ENCODE data around the gene TNS1.

The TNS1 gene

GRCh38 chr2:217904614-217904965 lies 98.2 kb downstream of the TNS1 start:
- peak overlapping the region; percentile 30 to 53 (median 45) for H3K9ac ChIP-seq (ENCODE audit: low read length in 5 of 5)
- peak overlapping the region; percentile 32 to 60 (median 45) for H3K4me3 ChIP-seq (ENCODE audit: low read depth in 1 of 5, low read length in 5 of 5)
- no peaks in the 10 kb centered on the region for H3K27me3 ChIP-seq (ENCODE audit: control insufficient read depth in 5 of 5, insufficient read depth in 4 of 5, low read length in 5 of 5)
- peak overlapping the region; percentile 99 for H3K27ac ChIP-seq (ENCODE audit: low read depth, low read length)
- no peaks in the 10 kb centered on the region for H3K9me3 ChIP-seq (ENCODE audit: control insufficient read depth in 5 of 5, low read length in 5 of 5)
- peaks cover 56 to 99% (median 99%) of the 10 kb centered on the region in 5 donors for H3K4me1 ChIP-seq (ENCODE audit: control insufficient read depth in 5 of 5, insufficient read depth in 5 of 5, low read length in 5 of 5)
- peaks cover 0 to 83% (median 52%) of the 10 kb centered on the region in 5 donors for H3K36me3 ChIP-seq (ENCODE audit: control insufficient read depth in 5 of 5, insufficient read depth in 5 of 5, low read length in 5 of 5)

GRCh38 chr2:217903859-217904613 lies 98.8 kb downstream of the TNS1 start:
- Histone ChIP-seq H3K9me3 (ENCODE audit: control insufficient read depth in 5 of 5, low read length in 5 of 5) (no peaks in the 10 kb centered on the region), H3K4me1 (ENCODE audit: control insufficient read depth in 5 of 5, insufficient read depth in 5 of 5, low read length in 5 of 5) (peaks cover 51 to 99% (median 99%) of the 10 kb centered on the region in 5 donors), H3K27me3 (ENCODE audit: control insufficient read depth in 5 of 5, insufficient read depth in 4 of 5, low read length in 5 of 5) (no peaks in the 10 kb centered on the region), H3K4me3 (ENCODE audit: low read depth in 1 of 5, low read length in 5 of 5) (peak overlapping the region; percentile 23 to 60 (median 45)), H3K9ac (ENCODE audit: low read length in 5 of 5) (peak overlapping the region; percentile 38 to 63 (median 50)), H3K36me3 (ENCODE audit: control insufficient read depth in 5 of 5, insufficient read depth in 5 of 5, low read length in 5 of 5) (peaks cover 0 to 85% (median 58%) of the 10 kb centered on the region in 5 donors), H3K27ac (ENCODE audit: low read depth, low read length) (peak overlapping the region; percentile 99)

GRCh38 chr2:217903142-217903858 lies 99.5 kb downstream of the TNS1 start:
- H3K27ac ChIP-seq (ENCODE audit: low read depth, low read length), result peak overlapping the region; percentile 99
- H3K9me3 ChIP-seq (ENCODE audit: control insufficient read depth in 5 of 5, low read length in 5 of 5), result no peaks in the 10 kb centered on the region
- H3K4me3 ChIP-seq (ENCODE audit: low read depth in 1 of 5, low read length in 5 of 5), result peak overlapping the region; percentile 14 to 60 (median 32)
- H3K36me3 ChIP-seq (ENCODE audit: control insufficient read depth in 5 of 5, insufficient read depth in 5 of 5, low read length in 5 of 5), result peaks cover 0 to 88% (median 59%) of the 10 kb centered on the region in 5 donors
- peak overlapping the region in 4 of 5 donors; percentile 45 to 63 (median 52) for H3K9ac ChIP-seq (ENCODE audit: low read length in 5 of 5)
- no peaks in the 10 kb centered on the region for H3K27me3 ChIP-seq (ENCODE audit: control insufficient read depth in 5 of 5, insufficient read depth in 4 of 5, low read length in 5 of 5)
- H3K4me1 ChIP-seq (ENCODE audit: control insufficient read depth in 5 of 5, insufficient read depth in 5 of 5, low read length in 5 of 5), result peaks cover 47 to 100% (median 100%) of the 10 kb centered on the region in 5 donors

GRCh38 chr2:217902379-217903141 lies 100.2 kb downstream of the TNS1 start:
- Histone ChIP-seq H3K9me3 (ENCODE audit: control insufficient read depth in 5 of 5, low read length in 5 of 5) (no peaks in the 10 kb centered on the region), H3K9ac (ENCODE audit: low read length in 5 of 5) (peak overlapping the region; percentile 45 to 63 (median 53)), H3K36me3 (ENCODE audit: control insufficient read depth in 5 of 5, insufficient read depth in 5 of 5, low read length in 5 of 5) (peaks cover 0 to 92% (median 65%) of the 10 kb centered on the region in 5 donors), H3K27ac (ENCODE audit: low read depth, low read length) (peak overlapping the region; percentile 99), H3K4me1 (ENCODE audit: control insufficient read depth in 5 of 5, insufficient read depth in 5 of 5, low read length in 5 of 5) (peaks cover 44 to 100% (median 99%) of the 10 kb centered on the region in 5 donors), H3K27me3 (ENCODE audit: control insufficient read depth in 5 of 5, insufficient read depth in 4 of 5, low read length in 5 of 5) (no peaks in the 10 kb centered on the region), H3K4me3 (ENCODE audit: low read depth in 1 of 5, low read length in 5 of 5) (peak overlapping the region; percentile 17 to 51 (median 29))

GRCh38 chr2:217901835-217902378 lies 100.9 kb downstream of the TNS1 start:
- no peaks in the 10 kb centered on the region for H3K9me3 ChIP-seq (ENCODE audit: control insufficient read depth in 5 of 5, low read length in 5 of 5)
- peaks cover 41 to 100% (median 95%) of the 10 kb centered on the region in 5 donors for H3K4me1 ChIP-seq (ENCODE audit: control insufficient read depth in 5 of 5, insufficient read depth in 5 of 5, low read length in 5 of 5)
- peaks cover 0 to 96% (median 68%) of the 10 kb centered on the region in 5 donors for H3K36me3 ChIP-seq (ENCODE audit: control insufficient read depth in 5 of 5, insufficient read depth in 5 of 5, low read length in 5 of 5)
- H3K27me3 ChIP-seq (ENCODE audit: control insufficient read depth in 5 of 5, insufficient read depth in 4 of 5, low read length in 5 of 5), result no peaks in the 10 kb centered on the region
- H3K4me3 ChIP-seq (ENCODE audit: low read depth in 1 of 5, low read length in 5 of 5), result peak overlapping the region in 3 of 5 donors; percentile 17 to 39 (median 23)
- peak overlapping the region; percentile 34 to 63 (median 49) for H3K9ac ChIP-seq (ENCODE audit: low read length in 5 of 5)
- H3K27ac ChIP-seq (ENCODE audit: low read depth, low read length), result peak overlapping the region; percentile 99

- Histone ChIP-seq H3K9ac (ENCODE audit: low read length in 5 of 5) (peak overlapping the region in 2 of 5 donors; percentile 45 to 49), H3K4me1 (ENCODE audit: control insufficient read depth in 5 of 5, insufficient read depth in 5 of 5, low read length in 5 of 5) (peaks cover 38 to 95% (median 90%) of the 10 kb centered on the region in 5 donors), H3K4me3 (ENCODE audit: low read depth in 1 of 5, low read length in 5 of 5) (peak overlapping the region in 1 of 5 donors; percentile 2), H3K9me3 (ENCODE audit: control insufficient read depth in 5 of 5, low read length in 5 of 5) (no peaks in the 10 kb centered on the region), H3K27me3 (ENCODE audit: control insufficient read depth in 5 of 5, insufficient read depth in 4 of 5, low read length in 5 of 5) (no peaks in the 10 kb centered on the region), H3K36me3 (ENCODE audit: control insufficient read depth in 5 of 5, insufficient read depth in 5 of 5, low read length in 5 of 5) (peaks cover 3 to 96% (median 68%) of the 10 kb centered on the region in 5 donors), H3K27ac (ENCODE audit: low read depth, low read length) (peak overlapping the region; percentile 99)
Observed at GRCh38 chr2:217901400-217901799, 101.4 kb downstream of the TNS1 start.

- Histone ChIP-seq H3K4me3 (ENCODE audit: low read depth in 1 of 5, low read length in 5 of 5) (peak overlapping the region in 1 of 5 donors; percentile 17), H3K9ac (ENCODE audit: low read length in 5 of 5) (peak overlapping the region in 3 of 5 donors; percentile 35 to 49 (median 45)), H3K27ac (ENCODE audit: low read depth, low read length) (peak overlapping the region; percentile 99), H3K9me3 (ENCODE audit: control insufficient read depth in 5 of 5, low read length in 5 of 5) (no peaks in the 10 kb centered on the region), H3K36me3 (ENCODE audit: control insufficient read depth in 5 of 5, insufficient read depth in 5 of 5, low read length in 5 of 5) (peaks cover 7 to 96% (median 72%) of the 10 kb centered on the region in 5 donors), H3K4me1 (ENCODE audit: control insufficient read depth in 5 of 5, insufficient read depth in 5 of 5, low read length in 5 of 5) (peaks cover 35 to 90% (median 85%) of the 10 kb centered on the region in 5 donors), H3K27me3 (ENCODE audit: control insufficient read depth in 5 of 5, insufficient read depth in 4 of 5, low read length in 5 of 5) (no peaks in the 10 kb centered on the region)
Observed at GRCh38 chr2:217900780-217901360, 101.9 kb downstream of the TNS1 start.

- Histone ChIP-seq H3K27ac (ENCODE audit: low read depth, low read length) (peak overlapping the region; percentile 99), H3K27me3 (ENCODE audit: control insufficient read depth in 5 of 5, insufficient read depth in 4 of 5, low read length in 5 of 5) (no peaks in the 10 kb centered on the region), H3K4me1 (ENCODE audit: control insufficient read depth in 5 of 5, insufficient read depth in 5 of 5, low read length in 5 of 5) (peaks cover 33 to 85% (median 78%) of the 10 kb centered on the region in 5 donors), H3K9ac (ENCODE audit: low read length in 5 of 5) (peak overlapping the region in 1 of 5 donors; percentile 45), H3K9me3 (ENCODE audit: control insufficient read depth in 5 of 5, low read length in 5 of 5) (no peaks in the 10 kb centered on the region), H3K4me3 (ENCODE audit: low read depth in 1 of 5, low read length in 5 of 5) (no peak overlapping the region), H3K36me3 (ENCODE audit: control insufficient read depth in 5 of 5, insufficient read depth in 5 of 5, low read length in 5 of 5) (peaks cover 8 to 96% (median 72%) of the 10 kb centered on the region in 5 donors)
Observed at GRCh38 chr2:217900010-217900779, 102.6 kb downstream of the TNS1 start.

Measured in subcutaneous abdominal adipose tissue (tissue), 5 donors.